HepG2 (cell line): Measurements from ENCODE around the gene RPEL1.

Source experiments
- CREM ChIP-seq, 2 experiments: sonication (generic) in 1 of 2; formaldehyde crosslinking in 1 of 2; IDR thresholded peaks; 2 replicates each; pipeline versions ENCODE4 v1.4.0 to v1.6.1; 2016 to 2020; ENCODE audit warnings: antibody characterized with exemption in 1 of 2, mild to moderate bottlenecking in 1 of 2, missing genetic modification reagents in 1 of 2
- CTCF ChIP-seq: sonication (generic); formaldehyde crosslinking; IDR thresholded peaks from 2 replicates; pipeline ENCODE4 v1.5.0; 2020; ENCODE audit warnings: mild to moderate bottlenecking, missing genetic modification reagents, moderate library complexity
- EZH2 ChIP-seq: conservative IDR thresholded peaks from 2 replicates; pipeline ENCODE4 v1.6.1; 2012; ENCODE audit warnings: mild to moderate bottlenecking, low read depth, low read length, moderate library complexity

DNA sequence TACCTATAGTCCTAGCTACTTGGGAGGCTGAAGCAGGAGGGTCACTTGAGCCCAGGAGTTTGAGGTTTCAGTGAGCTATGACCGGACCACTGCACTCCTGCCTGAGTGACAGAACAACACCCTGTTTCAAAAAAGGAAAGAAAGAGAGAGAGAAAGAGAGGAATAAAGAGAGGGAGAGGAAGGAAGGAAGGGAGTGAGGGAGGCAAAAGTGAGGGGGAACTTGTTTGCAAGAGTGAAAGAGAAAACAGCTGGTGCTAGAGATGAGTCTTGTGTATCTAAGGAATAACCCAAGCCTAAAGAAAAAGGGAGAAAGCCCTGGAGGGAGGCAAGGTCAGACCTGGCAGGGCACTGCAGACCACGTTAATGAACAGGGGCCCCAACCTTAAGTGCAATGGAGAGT lies 47.8 kb upstream of the RPEL1 start:
- TF ChIP-seq EZH2 (no peak), CREM (IDR thresholded peaks at IDR 0.05) (no peak), CREM (CRISPR knock-in tag; IDR thresholded peaks at IDR 0.05) (no peak), CTCF (no peak)
